HCT116 (cell line): ENCODE measurements around the gene GEMIN4.

Experiments used
- ELF1 ChIP-seq: IDR thresholded peaks from 2 replicates; pipeline ENCODE4 v1.6.1; 2012; ENCODE audit warnings: low read depth, borderline replicate concordance
- EZH2 ChIP-seq: fragments of 200-600 bp; sonication (generic); IDR thresholded peaks from 2 replicates; pipeline ENCODE4 v1.6.1; 2017; ENCODE audit warnings: antibody characterized with exemption, mixed run types
- EZH2phosphoT487 ChIP-seq: fragments of 200-600 bp; IDR thresholded peaks from 2 replicates; pipeline ENCODE4 v1.6.1; 2018; ENCODE audit warnings: antibody characterized with exemption, borderline replicate concordance
- POLR2A ChIP-seq: IDR thresholded peaks from 2 replicates; pipeline ENCODE4 v1.7.0; 2011; ENCODE audit warnings: borderline replicate concordance; ENCODE audit not compliant: insufficient read depth, insufficient read length; ENCODE audit errors: extremely low read depth
- POLR2AphosphoS5 ChIP-seq: IDR thresholded peaks from 2 replicates; pipeline ENCODE4 v1.6.1; 2011; ENCODE audit warnings: mild to moderate bottlenecking, low read depth, low read length, moderate library complexity
- YY1 ChIP-seq: IDR thresholded peaks from 2 replicates; pipeline ENCODE4 v1.6.1; 2011; ENCODE audit warnings: low read length, low read depth, moderate library complexity, mild to moderate bottlenecking; ENCODE audit not compliant: insufficient replicate concordance; ENCODE audit errors: extremely low read depth
- TF ChIP-seq, protein P1 (sequence below), 3 experiments: fragments of 200-600 bp in 1 of 3; sonication (generic) in 1 of 3; IDR thresholded peaks in 2 of 3; conservative IDR thresholded peaks in 1 of 3; 2 replicates each; pipeline ENCODE4 v1.5.1; 2012 to 2017; ENCODE audit warnings: low read depth in 2 of 3, low read length in 2 of 3, antibody characterized with exemption in 1 of 3, borderline replicate concordance in 1 of 3, control low read depth in 1 of 3, mild to moderate bottlenecking in 1 of 3, mixed read lengths in 1 of 3, mixed run types in 1 of 3, moderate library complexity in 1 of 3; ENCODE audit not compliant: insufficient read depth in 1 of 3
- TF ChIP-seq, protein P2 (sequence below): IDR thresholded peaks from 2 replicates; pipeline ENCODE4 v1.6.1; 2012

DNA sequence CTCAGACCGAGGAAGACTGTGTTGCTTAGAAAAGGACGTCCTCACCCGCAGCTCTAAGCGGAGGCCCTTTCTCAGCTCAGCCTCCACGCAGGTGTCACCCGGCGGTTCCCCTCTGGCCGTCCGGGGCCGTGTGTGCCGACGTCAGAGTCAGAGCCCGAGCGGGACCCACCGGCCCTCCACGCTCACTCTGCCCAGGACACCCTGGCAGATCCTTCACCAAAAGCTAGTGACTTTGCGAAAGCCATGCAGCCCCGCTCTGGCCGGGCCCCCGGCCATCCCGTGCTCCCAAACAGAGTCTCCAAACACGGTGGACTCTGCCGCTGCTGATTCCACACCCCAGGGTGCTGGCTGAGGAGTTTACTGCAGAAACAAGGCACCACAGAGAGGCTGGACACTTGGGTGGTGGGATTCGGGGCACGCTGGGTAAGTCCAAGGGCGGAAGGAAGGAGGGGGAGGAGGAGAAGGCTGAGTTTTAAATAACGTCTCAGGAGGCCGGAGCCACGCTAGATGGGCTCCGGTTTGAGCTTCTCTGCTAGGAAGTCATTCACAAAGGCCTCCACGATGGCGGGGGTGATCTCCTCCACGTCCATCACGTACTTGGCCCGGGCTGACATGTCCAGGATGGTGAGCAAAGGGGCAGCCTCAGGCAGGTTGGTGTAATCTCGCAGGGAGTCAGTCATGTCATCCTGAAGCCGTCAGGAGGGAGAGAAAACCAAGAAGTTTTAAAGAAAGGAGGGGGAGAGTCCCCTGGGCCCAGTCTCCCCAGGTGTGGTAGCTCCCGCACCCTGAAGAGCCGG, 48.6 kb upstream of the GEMIN4 start:
- TF ChIP-seq EZH2phosphoT487 (no peak), EZH2 (no peak), POLR2A (no peak), YY1 (no peak), POLR2AphosphoS5 (no peak), ELF1 (no peak)
- TF ChIP-seq, protein P1, sequence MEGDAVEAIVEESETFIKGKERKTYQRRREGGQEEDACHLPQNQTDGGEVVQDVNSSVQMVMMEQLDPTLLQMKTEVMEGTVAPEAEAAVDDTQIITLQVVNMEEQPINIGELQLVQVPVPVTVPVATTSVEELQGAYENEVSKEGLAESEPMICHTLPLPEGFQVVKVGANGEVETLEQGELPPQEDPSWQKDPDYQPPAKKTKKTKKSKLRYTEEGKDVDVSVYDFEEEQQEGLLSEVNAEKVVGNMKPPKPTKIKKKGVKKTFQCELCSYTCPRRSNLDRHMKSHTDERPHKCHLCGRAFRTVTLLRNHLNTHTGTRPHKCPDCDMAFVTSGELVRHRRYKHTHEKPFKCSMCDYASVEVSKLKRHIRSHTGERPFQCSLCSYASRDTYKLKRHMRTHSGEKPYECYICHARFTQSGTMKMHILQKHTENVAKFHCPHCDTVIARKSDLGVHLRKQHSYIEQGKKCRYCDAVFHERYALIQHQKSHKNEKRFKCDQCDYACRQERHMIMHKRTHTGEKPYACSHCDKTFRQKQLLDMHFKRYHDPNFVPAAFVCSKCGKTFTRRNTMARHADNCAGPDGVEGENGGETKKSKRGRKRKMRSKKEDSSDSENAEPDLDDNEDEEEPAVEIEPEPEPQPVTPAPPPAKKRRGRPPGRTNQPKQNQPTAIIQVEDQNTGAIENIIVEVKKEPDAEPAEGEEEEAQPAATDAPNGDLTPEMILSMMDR (IDR thresholded peaks at IDR 0.05 in 2 of 3, conservative IDR thresholded peaks at IDR 0.05 in 1 of 3; ENCODE audit: borderline replicate concordance in 1 of 3, insufficient read depth in 1 of 3, low read depth in 2 of 3, low read length in 2 of 3) = no peak
- TF ChIP-seq, protein P2, sequence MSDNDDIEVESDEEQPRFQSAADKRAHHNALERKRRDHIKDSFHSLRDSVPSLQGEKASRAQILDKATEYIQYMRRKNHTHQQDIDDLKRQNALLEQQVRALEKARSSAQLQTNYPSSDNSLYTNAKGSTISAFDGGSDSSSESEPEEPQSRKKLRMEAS = no peak
